ENCODE data around the gene RING1. TPM values are rescaled to one million over a fixed set of nuclear protein-coding genes. Genes with fewer than 3 reads are reported as not detected.

Gene RING1
- polyA plus RNA-seq, 1 experiment: 36.6 TPM

GRCh38 chr6:33166811-33167210 lies 41.5 kb upstream of the RING1 start:
- DNase-seq (ENCODE audit: low read depth): no peak
- Histone ChIP-seq H3K27me3 (ENCODE audit: control insufficient read depth, insufficient read depth, low read length) (peaks cover 1% of the 10 kb centered on the region), H3K36me3 (ENCODE audit: control insufficient read depth, insufficient read depth, low read length) (no peaks in the 10 kb centered on the region), H3K4me3 (ENCODE audit: low read depth, low read length) (no peak overlapping the region)
- POLR2A ChIA-PET: no interaction called here
- no peak for TF ChIP-seq CTCF (IDR thresholded peaks at IDR 0.05; ENCODE audit: insufficient read depth, low read depth, low read length)
- CTCF ChIA-PET: no interaction called here

DNA sequence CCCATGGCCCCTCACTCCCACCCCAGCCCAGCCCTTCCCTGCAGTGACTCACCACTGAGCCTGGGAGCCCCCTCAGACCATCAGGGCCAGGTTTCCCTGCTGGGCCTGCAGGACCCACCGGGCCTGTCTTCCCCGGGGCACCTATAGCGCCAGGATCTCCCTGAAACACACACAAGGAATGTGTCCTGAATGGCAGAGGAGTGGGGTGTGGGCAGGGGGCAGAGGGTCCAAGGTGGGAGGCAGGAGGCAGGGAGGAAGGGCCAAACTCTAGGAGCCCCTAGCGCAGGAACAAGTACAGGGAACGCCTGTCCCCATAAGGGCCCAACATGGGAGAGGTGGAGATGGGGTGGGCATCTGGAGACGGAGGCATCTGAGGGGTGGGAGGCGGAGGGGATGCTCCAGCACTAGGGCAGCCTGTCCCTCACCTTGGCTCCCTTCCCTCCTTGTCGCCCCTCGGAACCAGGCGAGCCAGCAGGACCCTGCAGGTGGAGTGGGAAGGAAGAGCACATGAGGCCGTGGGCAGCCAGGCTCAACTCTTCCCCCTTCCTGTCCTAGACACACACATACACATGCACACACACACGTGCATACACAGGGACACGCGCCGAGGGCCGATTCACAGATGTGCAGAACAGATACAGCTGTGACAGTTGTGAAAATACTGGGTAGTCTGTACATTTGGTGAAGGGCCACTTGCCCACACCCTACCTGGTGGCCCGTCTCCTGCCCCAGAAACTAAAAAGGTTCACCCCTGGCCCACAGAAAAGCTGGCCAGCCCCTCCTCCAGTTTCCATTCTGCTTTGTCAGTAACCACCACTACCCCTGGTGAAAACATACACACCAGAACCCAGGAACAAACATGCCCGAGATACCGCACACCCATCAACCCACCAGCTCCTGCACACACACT lies 40.7 kb upstream of the RING1 start:
- POLR2A ChIA-PET: no interaction called here
- H3K4me3 ChIP-seq (ENCODE audit: low read depth, low read length): no peak overlapping the region
- DNase-seq (ENCODE audit: low read depth): no peak
- CTCF ChIA-PET: interaction anchor here (0.6 kb wide), 1 partner anchor 374 kb away, joined by 3 read pairs; no protein-coding TSS in a partner anchor
- H3K27me3 ChIP-seq (ENCODE audit: control insufficient read depth, insufficient read depth, low read length): peaks cover 1% of the 10 kb centered on the region
- no peak for TF ChIP-seq CTCF (IDR thresholded peaks at IDR 0.05; ENCODE audit: insufficient read depth, low read depth, low read length)
- no peaks in the 10 kb centered on the region for H3K36me3 ChIP-seq (ENCODE audit: control insufficient read depth, insufficient read depth, low read length)

DNA sequence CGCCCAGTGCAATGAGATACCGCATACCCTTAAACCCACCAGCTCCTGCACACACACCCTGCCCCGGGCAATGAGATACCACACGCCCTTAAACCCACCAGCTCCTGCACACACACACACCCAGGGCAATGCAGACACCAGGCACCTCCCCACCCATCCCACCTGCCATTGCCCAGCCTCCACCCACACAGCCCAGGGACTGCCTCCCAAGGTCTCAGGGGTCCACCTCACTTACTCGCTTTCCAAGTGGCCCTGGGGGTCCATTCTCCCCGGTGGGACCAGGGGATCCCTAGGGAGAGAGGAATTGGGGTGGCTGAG lies 40.1 kb upstream of the RING1 start:
- H3K4me3 ChIP-seq (ENCODE audit: low read depth, low read length): no peak overlapping the region
- peaks cover 1% of the 10 kb centered on the region for H3K27me3 ChIP-seq (ENCODE audit: control insufficient read depth, insufficient read depth, low read length)
- DNase-seq (ENCODE audit: low read depth): no peak
- no peak for TF ChIP-seq CTCF (IDR thresholded peaks at IDR 0.05; ENCODE audit: insufficient read depth, low read depth, low read length)
- POLR2A ChIA-PET: no interaction called here
- CTCF ChIA-PET: interaction anchor here (0.6 kb wide), 1 partner anchor 374 kb away, joined by 3 read pairs; no protein-coding TSS in a partner anchor
- no peaks in the 10 kb centered on the region for H3K36me3 ChIP-seq (ENCODE audit: control insufficient read depth, insufficient read depth, low read length)

DNA sequence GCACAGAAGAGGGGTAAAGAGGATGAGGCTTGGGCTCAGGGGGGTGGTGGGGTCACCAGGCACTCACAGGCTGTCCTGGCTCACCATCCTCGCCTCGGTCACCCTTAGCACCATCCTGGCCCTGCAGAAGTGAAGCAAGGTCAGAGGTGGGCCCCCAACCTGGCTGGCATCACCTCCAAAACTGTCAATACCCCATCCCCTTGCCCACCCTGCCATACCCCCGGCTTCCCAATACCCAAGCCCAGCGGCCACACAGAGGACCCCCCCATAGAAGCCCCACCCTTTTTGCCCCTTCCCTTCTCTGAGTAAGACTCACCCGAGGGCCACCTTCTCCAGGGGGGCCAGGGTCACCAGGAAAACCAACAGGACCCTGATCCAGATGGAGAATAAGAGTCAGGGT lies 39.7 kb upstream of the RING1 start:
- no peak for TF ChIP-seq CTCF (IDR thresholded peaks at IDR 0.05; ENCODE audit: insufficient read depth, low read depth, low read length)
- no peak overlapping the region for H3K4me3 ChIP-seq (ENCODE audit: low read depth, low read length)
- ChIA-PET POLR2A (no interaction called here), CTCF (no interaction called here)
- no peaks in the 10 kb centered on the region for H3K36me3 ChIP-seq (ENCODE audit: control insufficient read depth, insufficient read depth, low read length)
- H3K27me3 ChIP-seq (ENCODE audit: control insufficient read depth, insufficient read depth, low read length): peaks cover 1% of the 10 kb centered on the region
- no peak for DNase-seq (ENCODE audit: low read depth)

DNA sequence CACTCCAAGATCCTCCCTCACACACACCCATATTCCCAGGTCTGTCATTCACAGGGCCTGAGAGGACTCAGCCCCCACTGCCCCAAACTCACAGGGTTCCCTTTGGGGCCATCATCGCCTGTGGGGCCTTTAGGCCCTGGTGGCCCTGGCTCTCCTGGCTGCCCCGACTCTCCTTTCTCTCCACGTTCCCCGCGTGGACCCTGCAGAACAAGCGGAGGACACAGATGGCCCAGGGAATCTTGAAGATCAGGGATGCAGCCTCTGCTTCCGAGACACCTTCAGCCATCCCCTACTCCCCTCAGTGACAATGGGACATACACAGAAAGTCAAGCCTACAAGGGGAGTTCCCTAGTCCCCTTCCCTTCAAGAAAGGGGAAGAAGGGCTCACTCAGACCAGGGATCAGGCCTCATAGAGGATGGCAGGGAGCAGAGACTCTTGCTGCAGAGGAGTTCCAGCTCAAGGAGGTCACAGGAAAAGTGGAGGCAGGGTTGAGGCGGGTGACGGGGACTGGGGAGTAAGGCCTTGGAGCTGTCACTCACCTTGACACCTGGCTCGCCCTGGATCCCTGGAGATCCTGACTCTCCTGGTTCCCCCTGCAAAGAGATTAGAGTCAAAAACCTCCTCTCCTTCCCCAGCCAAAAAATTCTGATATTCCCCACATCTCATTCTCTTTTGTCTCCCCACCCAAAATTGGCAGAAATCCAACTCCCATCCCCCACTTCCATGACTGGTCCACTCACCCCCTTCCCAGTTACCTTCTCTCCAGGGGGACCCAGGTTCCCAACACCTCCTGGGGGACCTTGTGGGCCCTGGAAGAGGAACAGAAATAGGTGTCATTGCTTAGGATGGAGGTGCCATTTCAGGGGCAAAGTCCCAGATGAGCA lies 38.8 kb upstream of the RING1 start:
- no peak overlapping the region for H3K4me3 ChIP-seq (ENCODE audit: low read depth, low read length)
- TF ChIP-seq CTCF (IDR thresholded peaks at IDR 0.05; ENCODE audit: insufficient read depth, low read depth, low read length): no peak
- no peaks in the 10 kb centered on the region; the same call in 1 of the 2 replicates for H3K27me3 ChIP-seq (ENCODE audit: control insufficient read depth, insufficient read depth, low read length)
- POLR2A ChIA-PET: no interaction called here
- CTCF ChIA-PET: no interaction called here
- DNase-seq (ENCODE audit: low read depth): no peak
- no peaks in the 10 kb centered on the region for H3K36me3 ChIP-seq (ENCODE audit: control insufficient read depth, insufficient read depth, low read length)

Measured in BJ (cell line).